Cardiac fibroblast (primary cell): ENCODE results near the gene ADAT3.

Source experiments
- DNase-seq, 2 donors: peaks; one replicate each; pipeline versions ENCODE4 v3.0.0 to v3.0.0-alpha.2; 2010; ENCODE audit warnings: low read depth in 2 of 2
- H3K4me3 ChIP-seq, 2 donors: replicated peaks in 1 of 2; 1 replicate in 1 of 2; 2 replicates in 1 of 2; pipeline ENCODE4 v1.5.1; 2011; ENCODE audit warnings: low read depth in 2 of 2, low read length in 2 of 2, mild to moderate bottlenecking in 2 of 2, moderate library complexity in 1 of 2
- CTCF ChIP-seq: IDR thresholded peaks from one replicate; pipeline ENCODE4 v1.5.1; 2011; ENCODE audit warnings: low read depth, mild to moderate bottlenecking, low read length, inconsistent platforms

ADAT3 gene

DNA sequence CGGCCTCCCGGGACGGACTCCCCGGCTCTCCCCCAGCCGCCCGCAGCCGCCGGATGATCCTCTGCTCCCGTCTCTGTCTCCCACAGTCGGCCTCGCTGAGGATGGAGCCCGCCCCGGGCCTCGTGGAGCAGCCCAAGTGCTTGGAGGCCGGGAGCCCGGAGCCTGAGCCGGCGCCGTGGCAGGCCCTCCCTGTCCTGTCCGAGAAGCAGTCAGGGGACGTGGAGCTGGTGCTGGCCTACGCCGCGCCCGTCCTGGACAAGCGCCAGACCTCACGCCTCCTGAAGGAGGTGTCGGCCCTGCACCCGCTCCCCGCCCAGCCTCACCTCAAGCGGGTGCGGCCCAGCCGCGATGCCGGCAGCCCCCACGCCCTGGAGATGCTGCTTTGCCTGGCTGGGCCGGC is 6.8 kb downstream of the ADAT3 start:
- H3K4me3 ChIP-seq = no peak overlapping the region
- DNase-seq = no peak
- TF ChIP-seq CTCF = no peak

DNA sequence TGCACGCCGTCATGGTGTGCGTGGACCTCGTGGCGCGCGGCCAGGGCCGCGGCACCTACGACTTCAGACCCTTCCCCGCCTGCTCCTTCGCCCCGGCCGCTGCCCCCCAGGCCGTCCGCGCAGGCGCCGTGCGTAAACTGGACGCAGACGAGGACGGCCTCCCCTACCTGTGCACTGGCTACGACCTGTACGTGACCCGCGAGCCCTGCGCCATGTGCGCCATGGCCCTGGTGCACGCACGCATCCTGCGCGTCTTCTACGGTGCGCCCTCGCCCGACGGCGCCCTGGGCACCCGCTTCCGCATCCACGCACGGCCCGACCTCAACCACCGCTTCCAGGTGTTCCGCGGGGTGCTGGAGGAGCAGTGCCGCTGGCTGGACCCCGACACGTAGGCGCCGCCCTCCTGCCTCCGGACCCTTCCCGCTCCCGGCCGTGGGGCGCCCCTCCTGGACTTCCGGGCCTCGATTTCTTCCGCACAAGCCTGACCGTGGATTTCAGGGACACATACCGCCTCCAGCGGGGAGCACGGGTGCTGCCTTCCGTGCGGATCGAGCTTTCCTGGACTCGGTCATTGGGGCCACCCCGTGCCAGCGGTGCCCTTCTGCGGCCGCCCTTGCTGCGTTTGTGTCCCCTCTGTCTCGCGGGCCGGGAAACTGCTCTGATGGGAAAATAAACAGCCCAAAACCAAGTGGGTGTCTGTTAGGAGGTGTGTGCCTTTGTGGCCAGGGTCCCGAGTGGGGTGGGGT is 7.7 kb downstream of the ADAT3 start:
- DNase-seq = no peak
- no peak for TF ChIP-seq CTCF
- no peak overlapping the region for H3K4me3 ChIP-seq

DNA sequence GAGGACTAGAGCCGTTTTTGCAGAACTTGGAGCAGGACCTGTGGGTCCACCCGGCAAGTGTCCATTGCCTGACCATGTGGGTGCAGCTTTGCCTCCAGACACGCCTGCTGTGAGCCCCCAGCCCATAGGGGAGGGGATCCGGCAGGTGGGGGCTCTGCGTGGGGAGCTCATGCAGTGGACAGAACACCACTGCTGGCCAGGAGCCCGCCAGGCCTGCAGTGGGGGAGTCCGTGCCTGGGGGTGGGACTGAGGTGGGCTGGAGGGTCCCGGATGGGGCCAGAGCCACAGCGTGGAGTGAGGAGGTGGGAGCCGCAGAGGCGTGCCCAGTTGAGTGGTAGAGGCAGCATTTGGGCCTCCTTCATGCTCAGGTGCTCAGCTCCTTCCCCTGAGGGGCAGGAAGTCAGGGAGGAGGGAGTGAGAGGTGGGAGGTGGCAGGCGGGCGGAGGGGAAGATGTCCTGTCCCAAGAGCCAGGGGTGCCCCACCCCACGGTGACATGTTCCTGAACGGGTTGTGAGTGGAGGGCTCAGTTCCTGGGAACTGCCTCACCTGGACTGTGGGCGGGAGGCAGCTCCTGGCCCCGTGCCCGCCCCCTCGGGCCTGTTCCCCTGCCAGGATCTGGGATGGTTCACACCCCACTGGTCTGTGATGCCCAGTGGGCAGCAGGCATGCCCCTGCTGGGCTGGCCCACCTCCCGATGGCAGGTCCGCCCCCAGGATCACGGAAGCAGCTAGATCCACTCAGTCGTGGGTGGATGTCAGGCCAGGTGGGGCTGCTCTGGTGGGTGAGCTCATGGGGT is 8.8 kb downstream of the ADAT3 start:
- TF ChIP-seq CTCF = no peak
- no peak overlapping the region for H3K4me3 ChIP-seq
- DNase-seq = no peak

DNA sequence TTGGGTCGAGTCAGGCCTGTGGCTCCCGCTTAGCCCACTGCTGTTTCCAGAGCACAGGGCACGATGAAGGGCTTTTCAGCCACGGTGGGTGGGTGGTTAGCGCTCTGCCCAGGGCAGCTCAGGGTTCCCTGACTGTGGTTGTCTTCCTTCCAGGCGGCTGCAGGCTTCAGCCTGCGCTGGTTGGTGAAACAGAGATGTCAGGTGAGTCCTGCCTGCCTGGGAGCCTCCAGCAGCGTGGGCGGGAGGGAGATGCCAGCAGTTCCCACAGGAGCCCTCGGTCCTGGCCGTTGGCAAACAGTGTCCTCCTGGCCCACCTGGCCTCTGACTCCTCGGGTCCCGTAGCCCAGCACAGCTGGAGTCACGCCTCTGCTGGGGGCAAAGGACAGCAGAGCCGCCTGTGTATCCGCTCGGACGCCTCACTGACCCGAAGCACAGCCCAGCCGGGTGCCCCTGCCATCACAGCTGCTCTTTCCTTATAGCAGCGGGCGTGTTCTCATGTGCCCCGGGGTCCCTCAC is 9.7 kb downstream of the ADAT3 start:
- H3K4me3 ChIP-seq = no peak overlapping the region
- DNase-seq = no peak
- no peak for TF ChIP-seq CTCF

DNA sequence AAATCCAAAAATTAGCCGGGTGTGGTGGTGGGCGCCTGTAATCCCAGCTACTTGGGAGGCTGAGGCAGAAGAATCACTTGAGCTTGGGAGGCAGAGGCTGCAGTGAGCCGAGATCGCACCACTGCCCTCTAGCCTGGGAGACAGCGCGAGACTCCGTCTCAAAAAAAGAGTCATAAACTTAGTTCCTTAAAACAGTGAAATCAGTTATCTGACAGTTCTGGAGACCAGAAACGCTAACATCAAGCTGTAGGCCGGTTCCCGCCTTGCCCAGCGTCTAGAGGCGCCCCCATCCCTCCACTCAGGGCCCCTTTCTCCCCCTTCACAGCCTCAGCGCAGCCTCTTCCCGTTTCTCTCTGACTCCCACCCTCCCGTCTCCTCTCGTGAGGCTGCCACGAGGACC is 11.9 kb downstream of the ADAT3 start:
- no peak for DNase-seq
- no peak for TF ChIP-seq CTCF
- no peak overlapping the region for H3K4me3 ChIP-seq

DNA sequence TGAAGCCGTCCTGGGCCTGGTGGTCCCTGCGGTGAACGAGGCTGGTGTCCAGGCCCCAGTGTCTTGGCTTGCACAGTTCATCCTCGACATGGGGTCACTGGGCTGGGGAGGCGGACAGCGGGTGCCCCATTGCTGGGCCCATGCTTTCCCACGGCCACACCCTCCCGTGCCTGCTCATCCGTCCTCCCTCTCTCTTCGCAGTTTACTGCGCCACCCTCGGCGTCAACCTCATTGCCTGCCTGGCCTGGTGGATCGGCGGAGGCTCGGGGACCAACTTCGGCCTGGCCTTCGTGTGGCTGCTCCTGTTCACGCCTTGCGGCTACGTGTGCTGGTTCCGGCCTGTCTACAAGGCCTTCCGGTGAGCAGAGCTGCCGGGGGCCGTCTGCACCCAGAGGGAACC is 12.7 kb downstream of the ADAT3 start:
- TF ChIP-seq CTCF = no peak
- DNase-seq = no peak
- no peak overlapping the region for H3K4me3 ChIP-seq
